NCI-H82 (cell line): ENCODE measurements around the gene RTRAF.

ENCODE experiments used
- DNase-seq: peaks from one replicate; lab custom pipeline; 2025; lab: John Stamatoyannopoulos, UW

RTRAF gene

DNA sequence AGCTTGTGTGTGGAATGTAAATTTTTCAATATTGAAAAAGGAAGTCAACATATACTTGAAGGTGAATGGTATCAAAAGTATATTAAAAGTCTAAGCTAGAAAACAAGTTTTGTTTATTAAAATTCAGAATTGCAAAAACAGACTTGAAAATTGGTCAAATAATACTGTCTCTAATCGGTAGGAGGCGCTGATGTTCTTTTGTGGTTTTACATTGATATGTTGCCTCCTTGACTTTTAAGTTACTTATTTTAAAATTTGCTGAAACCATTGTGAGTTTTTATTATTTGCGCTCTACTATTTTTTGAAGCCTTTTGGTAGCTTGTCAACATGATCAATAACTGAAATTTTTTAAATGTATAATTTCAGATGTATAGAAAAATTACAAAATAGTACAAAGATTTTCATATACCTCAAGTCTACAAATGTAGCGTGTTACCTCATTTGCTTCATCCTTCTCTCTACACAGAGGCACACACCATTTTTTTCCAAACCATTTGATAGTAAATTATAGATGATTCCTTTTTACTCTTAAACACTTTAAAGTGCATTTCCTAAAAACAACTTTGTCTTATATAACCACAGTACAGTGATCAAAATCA, 6.9 kb downstream of the RTRAF start:
- DNase-seq: peak; percentile 24

DNA sequence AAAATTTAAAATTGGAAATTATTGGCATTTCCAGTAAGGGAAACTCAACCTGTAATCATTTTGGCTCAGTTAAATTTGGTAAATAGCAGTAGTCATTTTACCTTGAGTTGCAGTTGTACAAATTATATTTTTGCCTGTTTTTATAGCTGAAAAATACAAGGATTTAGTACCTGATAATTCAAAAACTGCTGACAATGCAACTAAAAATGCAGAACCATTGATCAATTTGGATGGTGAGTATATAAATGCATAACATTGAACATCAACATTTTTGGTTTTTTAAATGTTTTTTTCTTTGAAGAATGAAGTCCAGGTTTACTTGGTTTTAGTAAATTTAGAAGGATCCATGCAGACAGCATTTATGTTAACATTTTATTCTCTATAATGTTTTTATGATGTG, 9.0 kb downstream of the RTRAF start:
- DNase-seq: no peak

DNA sequence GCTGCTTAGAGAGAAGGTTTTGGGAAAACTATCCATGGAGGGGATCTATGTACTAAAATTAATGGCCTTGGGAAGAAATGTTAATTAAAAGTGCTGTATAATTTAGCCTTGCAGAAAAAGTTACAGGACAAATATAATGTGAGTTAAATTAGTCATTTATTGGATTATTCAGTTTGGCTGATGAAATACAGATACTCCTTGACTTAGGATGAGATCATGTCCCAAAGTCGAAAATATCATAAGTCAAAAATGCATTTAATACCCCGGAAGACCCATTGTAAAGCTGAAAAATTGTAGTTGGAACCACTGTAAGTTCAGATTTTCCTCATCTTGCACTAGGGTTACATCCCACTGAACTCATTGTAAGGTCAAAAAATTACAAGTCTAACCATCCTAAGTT, 9.7 kb downstream of the RTRAF start:
- DNase-seq: no peak

DNA sequence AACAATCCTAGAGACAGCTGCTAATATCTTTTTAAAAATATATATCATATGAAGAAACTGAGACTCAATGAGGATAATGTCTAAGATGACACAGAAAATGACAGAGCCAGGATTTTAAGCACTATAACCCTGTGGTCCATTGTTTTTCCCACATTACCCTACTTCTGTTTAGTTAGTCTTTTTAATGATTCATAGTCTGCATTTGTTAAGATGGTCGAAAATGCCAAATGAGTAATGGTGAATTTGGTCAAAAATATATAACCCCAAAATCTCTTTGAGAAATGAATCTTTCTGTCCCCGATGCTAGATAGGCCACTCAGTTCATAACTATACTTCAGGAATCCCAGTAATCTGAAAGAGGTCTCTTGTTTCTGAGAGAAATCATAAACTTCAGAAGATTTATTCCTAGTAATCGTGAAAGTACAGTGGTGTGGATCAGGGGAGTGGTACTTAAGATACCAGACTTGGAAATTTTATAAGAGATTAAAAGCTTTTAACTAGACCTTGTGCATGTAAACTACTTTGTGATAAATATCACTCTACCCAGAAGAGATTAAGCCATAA, 10.8 kb downstream of the RTRAF start:
- DNase-seq: no peak

DNA sequence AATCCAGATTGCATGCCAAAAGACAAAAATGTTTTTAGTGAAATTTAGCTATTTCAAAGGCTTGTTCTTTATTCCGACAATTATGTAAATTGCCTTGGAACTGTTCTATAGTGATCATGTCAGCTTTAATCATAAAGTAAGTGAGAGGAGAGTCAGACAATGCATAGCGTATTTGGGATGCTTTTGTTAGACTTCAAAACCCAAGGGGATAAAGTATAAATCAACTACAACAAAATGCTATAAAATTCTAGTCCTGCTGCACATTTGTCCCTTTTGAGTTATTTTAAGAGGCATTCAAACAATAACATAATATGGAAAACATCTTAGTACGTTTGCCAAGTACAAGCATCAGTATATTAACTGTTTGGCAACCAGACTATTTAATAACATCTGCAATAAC, 11.3 kb downstream of the RTRAF start:
- no peak for DNase-seq

DNA sequence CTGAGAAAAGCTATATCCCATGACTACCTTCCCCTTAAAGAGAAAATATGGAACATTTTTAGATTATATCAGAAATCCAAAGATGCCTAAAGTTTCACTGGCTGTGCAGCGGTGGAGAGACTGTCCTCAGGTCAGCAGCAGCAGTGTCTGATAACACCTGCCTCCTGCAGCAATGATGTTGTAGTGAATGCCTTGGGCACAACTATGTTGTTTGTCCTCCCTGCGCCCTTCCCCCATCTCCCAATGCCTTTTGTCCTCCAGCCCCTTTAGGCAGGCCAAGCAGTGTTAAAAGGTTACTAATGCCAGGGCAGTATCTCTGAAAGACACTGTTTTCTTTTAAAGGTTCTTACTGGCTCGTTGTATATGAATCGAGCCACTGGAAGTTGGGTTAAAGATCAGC, 13.2 kb downstream of the RTRAF start:
- DNase-seq: no peak

DNA sequence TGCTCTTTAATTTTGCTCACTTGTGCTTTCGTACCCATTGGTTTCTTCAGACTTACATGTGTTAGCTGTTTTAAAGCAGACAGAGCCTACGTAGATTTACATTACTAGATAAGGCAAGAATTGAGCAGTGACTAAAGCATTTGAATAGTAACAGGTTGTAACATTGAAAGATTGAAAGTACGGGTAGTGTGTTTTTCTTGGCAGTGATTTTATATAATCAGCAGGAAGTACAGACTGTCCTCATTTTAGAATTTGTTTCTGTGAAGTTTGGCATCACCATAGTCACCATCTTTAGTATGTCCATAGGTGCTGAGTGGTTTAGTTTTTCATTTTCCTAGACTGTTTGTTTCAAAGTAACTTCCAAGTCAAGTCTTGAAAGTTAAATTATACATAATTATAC, 14.0 kb downstream of the RTRAF start:
- no peak for DNase-seq

DNA sequence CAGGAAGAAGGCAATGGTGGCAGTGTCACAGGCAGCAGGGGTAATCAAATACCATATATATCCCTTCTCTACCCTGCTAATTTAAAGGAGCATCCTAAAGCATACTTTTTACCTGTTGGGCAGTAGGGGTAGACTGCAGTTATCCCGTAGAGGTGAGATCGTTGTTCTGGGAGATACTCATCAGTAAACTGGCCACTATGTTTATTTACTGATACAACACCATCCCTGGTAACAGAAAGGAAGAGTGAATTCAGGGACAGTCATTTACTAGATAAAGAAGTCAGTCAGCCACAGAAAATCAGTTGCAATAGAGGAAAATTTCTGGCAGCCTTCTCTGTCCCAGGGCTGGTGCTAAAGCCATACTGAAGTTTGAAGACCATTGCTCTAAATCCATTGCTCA, 16.3 kb downstream of the RTRAF start:
- DNase-seq: no peak

DNA sequence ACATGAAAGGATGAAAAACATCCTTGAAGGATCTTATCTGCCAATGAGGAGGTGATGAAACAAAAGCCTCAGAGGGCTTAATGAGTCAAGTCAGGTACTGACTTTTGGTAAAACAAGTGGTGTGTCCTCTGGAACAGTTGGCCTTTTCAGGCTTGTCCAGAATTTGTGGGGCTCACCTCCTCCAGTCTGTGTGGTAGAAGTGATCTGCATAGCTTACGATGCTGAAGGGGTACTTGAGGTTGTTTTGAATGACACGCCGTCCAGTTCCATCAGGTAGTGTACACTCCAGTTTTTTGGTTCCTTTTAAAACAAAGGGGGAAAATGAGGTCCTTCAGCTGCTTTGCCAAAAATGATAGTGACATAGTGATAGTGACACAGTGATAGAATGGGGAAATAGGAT, 17.0 kb downstream of the RTRAF start:
- DNase-seq: no peak

DNA sequence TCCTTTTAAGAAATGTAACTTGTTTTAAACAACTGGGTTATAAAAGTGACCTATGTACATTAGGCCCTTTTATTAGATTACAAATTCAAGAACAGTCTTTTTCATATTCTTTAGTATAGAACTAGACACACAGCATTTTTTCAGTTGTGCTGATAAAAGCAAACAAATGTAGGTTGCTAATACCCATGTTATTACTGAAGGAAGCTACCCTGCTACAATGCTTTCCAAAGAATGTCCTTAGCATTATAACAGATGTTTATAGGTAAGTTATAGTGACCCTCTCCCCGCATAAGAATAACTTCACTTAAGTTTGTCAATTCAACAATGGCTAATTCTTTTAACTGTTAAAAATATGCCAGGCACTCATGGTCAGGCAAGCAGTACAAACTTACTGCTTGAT, 17.9 kb downstream of the RTRAF start:
- no peak for DNase-seq

DNA sequence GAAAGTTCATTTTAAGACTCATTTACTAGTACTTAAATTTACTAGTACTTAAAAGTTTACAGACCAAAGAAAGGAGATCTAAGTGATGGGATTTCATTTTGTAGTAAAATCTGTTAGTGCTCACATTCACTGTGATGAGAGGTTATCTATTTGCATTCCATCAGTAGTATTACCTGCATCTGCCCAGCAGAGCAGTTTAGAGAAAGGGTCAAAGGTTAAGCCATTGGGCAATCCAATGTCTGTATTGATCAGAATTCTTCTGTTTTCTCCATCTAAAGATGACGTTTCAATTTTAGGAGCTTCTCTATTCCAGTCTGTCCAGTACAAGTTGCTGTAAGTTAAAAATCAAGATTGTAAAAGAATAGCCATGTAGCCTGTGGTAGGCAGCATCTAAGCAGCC, 18.3 kb downstream of the RTRAF start:
- no peak for DNase-seq

DNA sequence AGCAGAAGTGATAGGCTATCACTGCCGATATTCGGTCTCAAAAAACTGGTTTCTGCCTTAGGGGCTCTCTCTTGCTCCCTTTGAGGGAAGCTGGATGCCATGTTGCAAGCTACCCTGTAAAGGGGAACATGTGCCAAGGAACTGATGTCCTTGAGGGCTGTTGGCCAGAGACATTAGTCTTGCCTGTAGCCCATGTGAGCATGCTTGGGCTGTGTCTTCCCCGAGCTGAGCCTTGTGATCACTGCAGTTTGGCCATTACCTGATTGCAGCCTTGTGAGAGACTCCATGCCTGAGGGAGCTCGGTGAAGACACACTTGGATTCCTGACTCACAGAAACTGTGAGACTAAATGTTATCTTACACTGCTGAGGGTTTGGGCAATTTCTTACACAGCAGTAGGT, 18.8 kb downstream of the RTRAF start:
- DNase-seq: no peak

DNA sequence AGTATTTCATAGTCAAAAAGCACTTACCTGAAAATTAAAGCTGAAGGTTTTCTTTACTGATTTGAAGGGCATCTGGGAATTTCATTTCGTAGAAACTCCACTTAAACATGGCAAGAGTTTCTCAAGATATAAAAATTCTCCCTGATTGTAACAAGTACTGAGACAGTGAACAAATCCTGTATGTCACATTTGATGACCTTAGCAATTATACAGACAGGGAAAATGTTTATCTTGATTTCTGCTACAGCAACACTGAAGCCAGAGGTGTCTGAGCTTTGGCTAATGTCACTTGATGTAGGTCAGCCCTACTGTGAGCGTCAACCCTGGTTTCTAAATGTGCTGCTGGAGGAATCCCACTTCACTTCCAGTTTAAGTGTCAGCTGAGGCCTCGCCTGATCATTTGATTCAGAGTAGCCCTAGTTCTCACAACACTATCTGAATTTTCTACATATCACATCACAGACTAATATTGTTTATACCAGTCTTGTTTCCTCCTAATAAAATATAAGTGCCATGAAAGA, 20.9 kb downstream of the RTRAF start:
- no peak for DNase-seq

DNA sequence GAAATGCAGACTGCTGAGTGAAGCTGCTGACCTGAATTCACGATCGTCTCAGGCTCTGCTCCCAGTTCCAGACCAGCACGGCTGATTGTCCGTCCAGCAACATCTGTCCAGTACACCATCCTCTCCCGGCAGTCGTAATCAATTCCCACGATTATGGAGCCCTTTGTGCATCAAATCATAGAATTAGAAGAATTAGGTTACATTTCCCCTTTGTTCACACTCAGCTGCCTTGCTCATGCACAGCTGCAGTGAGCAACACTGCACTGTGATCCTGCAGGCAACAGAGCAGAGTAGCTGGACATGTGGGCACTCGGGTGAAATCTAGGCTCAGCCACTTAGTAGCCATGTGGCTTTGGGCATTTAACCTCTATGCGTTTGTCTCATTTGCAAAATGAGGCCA, 22.2 kb downstream of the RTRAF start:
- no peak for DNase-seq

DNA sequence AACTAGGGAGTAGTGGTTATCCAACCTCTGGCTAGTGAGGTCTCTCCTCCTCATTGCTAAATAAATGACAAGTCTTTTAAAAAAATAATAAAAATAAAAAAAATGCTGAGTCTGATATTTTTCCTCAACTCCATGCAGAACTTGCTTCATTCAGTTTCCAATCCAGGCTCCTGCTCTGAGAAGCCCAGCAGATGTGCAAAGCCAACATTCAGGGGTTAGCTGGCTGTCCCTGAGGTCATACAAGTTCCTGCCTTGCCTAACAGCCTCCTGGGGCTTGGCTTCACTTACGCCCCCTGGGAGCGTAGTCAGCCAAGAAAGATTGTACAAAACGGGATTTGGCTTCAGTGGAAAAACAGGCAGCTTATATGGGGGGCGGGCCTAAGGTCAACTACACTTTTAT, 23.3 kb downstream of the RTRAF start:
- peak; percentile 18 for DNase-seq

DNA sequence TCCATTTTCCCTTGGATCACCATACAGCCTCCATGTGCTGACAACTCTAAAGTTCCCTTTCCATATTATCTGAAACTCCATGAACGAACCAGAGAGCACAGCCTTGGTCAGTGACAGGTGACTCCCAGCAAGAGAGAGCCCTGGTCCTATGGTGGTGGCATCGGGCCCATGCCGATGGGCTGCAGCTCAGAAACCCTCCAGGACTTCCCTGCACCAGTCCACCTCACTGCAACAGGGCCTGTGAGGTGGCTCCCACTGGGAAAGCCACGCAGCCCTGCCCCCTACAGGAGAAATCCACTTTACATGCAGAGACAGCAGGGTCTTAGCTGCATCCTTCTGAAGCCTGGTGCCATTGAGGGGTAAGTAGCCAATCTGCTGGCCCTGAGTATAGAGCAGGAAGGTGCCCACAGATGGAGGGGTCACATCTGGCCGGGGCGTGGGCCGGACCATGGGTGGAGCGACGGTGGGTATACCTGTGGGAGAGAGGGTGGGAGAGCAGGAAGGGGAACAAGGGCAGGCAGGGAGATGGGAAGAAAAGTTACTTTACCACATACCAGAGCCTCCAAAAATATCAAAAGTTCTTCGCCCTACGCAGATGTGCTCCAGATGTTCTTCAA, 24.7 kb downstream of the RTRAF start:
- peak; percentile 48 for DNase-seq

DNA sequence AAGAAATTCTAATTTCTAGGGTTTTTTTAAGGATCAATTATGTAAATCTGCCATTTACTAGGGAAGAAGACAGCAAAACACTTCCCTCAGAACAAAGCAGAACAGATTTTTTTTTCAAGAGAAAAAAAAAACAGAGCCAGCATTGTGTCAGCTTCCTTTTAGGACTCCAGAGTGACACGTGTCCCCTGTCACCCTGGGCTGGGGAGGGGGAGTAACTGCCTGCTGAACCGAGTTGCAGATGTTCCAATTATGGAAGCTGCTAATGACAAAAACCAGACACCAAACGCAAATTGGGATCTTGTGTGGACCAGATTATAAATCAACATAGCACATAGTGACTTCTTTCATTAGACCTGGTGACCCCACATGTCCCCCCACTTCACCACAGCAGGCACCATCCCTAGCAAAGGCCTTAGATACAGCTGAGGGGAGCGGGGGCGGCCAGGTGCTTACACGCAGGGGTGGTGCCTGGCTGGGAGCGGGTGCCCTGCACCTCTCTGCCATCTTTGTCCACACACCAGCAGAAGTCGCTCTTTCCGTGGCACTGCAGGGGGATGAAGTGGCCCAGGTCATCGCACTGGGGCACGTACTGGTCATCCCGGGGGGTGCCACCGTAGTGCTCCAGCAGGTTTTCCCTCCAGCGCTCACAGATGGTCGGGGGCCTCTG, 25.4 kb downstream of the RTRAF start:
- no peak for DNase-seq

DNA sequence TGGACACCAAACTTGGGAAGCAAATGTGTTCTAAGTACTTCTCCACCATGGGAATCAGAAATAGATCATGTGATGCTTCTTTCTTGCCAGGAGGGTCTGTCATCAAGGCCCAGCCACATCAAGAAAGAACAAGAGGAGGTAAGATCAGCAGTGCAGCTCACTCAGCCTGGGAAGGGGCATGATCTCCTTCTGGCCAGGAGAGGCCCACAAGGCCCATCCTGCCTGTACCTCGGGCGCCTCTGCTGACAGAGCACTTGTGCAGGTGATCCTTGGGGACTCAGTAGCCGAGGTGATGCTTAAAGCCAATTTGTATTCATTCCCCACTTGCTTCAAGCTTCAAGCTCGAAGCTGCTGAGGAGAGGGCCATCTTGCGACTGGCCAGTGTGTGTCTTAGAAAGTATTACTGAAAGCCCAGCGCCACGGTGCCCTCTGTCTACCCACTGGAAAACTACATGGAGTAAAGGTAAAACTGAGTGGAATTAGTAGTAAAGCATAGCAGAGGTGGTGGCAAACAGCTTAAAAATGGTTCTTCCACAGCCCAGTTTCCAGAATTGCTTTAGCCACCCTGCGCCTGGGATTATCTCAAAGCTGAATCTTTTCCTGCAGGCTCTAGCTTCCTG, 26.2 kb downstream of the RTRAF start:
- DNase-seq: peak; percentile 28

DNA sequence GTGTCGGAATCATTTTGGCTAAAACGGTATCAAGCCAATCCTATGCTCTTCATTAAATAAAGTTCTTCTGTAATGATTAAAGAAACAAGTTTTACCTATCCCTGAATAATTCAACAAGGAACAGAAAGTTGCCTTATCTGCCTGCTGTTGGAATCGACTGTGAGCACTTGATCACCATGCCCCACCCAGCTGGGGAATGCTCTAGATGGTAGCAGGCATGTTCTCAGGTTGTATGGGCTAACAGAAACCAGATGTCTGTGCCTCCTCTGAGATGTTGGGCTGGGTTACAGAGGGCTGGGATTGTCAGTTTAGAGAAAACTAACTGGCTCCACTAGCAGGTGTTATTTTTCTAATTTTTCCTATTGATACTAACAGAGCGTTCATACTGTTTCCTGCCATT, 28.9 kb downstream of the RTRAF start:
- no peak for DNase-seq

DNA sequence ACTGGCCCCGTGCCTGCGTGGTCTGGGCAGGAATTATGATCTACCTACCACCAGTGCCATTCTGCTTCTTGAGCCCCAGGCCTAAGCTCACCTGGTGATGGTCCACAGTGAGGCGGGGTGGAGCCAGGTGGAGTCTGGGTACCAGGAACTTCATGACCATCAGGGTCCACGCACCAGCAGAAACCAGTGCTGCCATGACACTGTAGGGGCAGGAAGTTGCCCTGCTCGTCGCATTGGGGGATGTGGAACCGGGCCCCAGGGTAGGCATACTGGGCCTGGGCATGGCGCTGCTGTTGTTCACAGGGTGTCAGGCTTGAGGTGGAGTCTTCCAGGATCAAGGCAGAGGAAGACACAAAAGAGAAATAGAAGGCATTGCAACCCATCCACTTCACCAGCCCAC, 29.6 kb downstream of the RTRAF start:
- no peak for DNase-seq

DNA sequence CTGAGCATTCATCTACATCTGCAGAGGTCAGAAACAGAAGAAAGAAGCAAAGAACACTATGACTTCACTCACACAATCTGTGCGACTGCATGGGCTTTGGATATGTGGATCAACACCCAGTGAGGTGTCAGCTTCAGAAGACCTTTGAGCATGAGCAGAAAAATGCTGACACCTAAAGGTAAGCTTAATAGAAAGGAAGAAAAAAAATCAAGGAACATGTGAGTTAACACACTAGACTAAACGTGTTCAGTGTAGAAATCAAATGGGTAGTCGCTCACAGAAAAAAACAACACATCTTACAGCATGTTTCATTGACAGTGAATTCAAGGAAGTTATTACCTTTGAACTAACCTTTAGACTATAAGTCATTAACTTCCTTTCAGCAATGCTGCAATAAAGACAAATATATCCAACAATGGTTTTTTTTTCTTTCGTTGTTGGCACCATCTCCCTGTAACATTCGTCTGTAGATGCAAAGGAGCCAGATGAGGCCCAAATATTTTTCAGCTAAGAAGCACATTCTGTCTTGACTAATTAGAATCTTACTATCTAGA, 30.9 kb downstream of the RTRAF start:
- no peak for DNase-seq

DNA sequence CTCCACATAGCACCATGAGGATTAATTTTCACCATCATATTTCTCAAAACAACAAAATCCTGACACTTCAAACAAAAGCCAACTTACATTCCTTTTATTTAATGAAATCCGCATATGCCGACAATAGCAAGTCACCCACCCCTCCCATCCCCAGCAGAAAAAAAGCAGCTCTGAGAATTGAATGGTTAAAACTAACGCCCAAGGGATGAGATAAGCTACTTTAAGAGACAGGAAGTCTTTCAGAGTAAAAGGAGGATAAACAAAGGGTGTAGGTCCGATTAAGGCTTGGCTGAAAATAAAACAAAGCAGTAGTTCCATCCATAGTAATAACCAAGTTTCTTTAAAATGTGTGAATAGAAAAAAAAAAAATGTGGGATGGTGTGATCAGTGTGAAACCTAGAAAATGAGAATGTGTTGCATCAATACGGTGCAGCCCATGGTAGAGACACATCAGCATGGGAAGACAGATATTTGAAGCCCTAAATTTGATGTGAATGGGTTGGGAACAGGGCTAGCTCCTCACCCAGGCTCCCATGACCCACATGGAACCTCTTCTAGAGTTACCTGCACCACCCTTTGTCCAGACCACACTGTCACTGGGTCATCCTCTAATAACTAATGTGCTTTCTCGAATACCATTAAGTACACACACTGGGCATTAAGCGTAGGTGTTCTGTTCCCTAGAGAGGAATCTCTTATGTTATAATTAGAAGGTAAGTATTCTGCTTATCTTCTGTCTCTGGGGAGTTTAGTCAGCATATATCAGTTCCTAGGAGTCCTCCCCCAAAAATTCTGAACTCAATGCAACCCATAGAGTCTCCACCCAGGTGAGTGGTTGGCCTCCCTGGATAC, 31.7 kb downstream of the RTRAF start:
- no peak for DNase-seq
